Activated CD8-positive, alpha-beta memory T cell treated with anti-CD3 and anti-CD28 coated beads, Interleukin-2, amount 50 U/mL, for 24 hours (primary cell): ENCODE results near the gene FER.

ENCODE experiments used
- DNase-seq: peaks from one replicate; pipeline ENCODE4 v3.0.0-alpha.2; 2020; ENCODE audit errors: extremely low read depth

The FER gene

GRCh38 chr5:109177227-109177626 is 429.5 kb downstream of the FER start:
- no peak for DNase-seq

DNA sequence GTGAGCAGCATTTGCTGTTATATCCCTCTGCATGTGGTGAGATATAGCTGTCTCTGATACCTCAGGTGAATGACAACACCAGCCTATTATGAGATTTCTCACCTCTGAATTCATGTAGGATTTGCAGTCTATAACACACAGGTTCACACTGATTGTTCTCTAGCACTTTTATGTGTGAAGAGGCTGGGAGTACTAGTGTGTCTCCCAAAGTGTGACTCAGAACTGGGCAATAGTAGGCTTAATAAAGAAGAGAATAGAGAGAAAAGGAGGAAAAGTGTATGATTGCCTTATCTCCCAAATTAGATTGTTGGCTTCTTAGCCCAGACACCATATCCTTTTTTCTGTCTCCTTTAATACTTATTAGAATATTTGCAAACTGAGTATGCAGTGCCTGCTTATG is 430.1 kb downstream of the FER start:
- no peak for DNase-seq

- no peak for DNase-seq
Measured at GRCh38 chr5:109180668-109181067, 433.0 kb downstream of the FER start.

- no peak for DNase-seq
Measured at GRCh38 chr5:109186759-109187158, 439.1 kb downstream of the FER start.

- no peak for DNase-seq
Measured at GRCh38 chr5:109191153-109191558, 443.5 kb downstream of the FER start.

DNA sequence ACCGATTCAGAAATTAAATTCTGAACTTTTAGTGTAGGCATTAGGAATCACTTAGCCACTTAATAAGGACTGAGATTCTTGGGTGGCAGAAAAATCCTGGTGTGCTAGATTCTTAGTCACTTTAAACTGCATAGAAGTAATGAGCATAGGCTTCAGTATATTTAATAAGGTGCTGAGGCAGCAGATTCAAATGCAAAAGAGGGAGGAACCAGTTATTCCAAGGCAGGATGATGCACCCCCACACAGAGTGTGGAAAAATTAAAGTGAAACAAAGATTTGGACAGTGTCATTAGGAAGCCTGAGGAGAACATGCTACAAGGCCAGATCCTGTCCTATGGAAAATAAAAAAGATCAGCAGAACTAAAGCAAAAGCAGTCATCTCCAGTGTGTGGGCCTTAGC is 444.3 kb downstream of the FER start:
- no peak for DNase-seq

DNA sequence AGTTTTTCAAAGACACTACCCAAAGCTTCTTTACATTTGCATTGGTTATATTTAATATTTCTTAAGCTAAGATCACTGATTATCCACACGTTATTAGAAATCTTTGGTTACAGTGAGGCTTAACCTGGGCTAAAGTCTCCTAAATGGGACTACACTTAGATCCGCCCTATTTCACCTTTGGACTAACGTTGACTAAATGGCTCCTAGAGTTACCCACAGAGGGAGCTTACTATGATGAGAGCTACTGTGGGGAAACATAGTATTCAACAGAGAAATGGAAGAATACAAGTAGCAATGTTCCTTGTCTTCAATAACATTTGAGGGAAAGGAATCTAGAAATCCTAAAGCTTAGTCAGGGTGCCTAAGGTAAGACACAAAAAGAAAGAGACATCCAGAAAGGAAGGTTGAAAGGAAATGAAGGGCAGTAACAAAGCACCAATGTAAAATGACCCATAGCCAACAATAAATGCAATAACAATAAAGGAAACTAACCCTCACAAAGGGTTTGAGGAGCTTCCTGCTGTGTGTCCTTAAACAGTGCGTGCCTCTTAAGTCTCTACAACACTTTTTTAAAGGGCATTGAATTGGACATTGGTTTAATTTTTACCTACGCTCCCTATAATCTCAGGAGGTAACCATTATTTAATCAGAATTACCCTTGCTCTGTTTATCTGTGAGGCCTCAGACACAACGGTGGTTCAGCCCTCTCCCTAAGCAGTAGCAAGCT is 445.0 kb downstream of the FER start:
- DNase-seq: no peak

DNA sequence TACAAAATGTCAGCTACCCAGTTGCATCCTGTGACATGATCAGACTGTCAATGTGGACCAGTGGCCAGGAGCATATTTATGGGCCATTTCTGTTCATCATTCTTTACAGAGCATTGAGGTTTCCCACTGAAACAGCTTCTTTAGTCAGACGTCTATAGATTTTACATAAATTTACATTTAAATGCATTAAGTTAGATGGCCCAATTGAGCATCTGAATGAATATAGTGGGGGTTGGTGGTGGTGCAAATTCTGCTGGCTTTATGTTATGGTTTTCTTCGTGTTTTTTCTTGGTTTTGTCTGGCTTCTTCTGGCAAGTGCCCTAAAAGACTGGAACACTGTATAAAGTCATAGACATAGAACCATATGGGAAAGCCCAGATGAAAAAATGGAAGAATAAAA is 448.0 kb downstream of the FER start:
- no peak for DNase-seq

- no peak for DNase-seq
Measured at GRCh38 chr5:109196087-109196822, 448.6 kb downstream of the FER start.

- DNase-seq: no peak
Measured at GRCh38 chr5:109196823-109197160, 449.1 kb downstream of the FER start.

DNA sequence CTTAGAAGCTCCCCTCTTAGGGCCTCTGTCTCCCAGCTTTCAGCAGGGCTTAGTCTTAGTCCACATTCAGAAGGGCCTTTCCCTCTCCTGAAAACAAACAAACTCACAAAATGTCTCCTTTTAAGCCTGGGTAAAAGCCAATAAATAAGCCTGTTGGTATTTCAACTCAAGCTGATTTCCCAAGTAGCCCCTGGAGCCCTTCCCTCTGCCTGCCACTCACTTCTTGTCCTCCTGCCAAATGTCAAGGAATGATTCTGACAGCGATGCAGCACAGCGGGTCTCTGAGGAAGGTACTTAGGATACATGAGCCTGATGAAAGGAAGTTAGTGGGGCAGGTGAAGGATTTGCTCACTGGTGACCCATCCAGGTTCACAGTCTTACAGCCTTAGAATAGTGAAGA is 451.6 kb downstream of the FER start:
- DNase-seq: no peak

GRCh38 chr5:109199799-109200620 is 452.3 kb downstream of the FER start:
- no peak for DNase-seq

GRCh38 chr5:109215040-109215439 is 467.3 kb downstream of the FER start:
- no peak for DNase-seq

- no peak for DNase-seq
Measured at GRCh38 chr5:109218818-109219217, 471.1 kb downstream of the FER start.

DNA sequence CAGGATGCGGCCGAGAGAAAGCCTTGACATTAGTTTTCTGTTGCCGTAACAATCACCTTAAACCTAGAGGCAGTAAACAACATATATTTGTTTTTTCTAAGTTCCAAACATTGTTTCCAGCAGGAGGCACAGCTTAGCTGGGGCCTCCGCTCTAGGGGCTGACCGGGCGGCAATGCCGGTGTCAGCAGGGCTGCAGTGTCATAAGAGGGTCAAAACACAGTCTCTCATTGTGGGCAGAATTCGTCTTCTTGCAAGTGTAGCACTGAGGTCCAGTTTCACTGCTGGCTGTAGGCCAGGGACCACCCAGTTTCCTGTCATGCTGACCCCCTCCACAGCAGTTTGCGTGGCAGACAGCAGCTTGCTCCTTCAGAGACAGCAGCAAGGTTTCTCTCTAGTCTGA is 475.8 kb downstream of the FER start:
- no peak for DNase-seq

DNA sequence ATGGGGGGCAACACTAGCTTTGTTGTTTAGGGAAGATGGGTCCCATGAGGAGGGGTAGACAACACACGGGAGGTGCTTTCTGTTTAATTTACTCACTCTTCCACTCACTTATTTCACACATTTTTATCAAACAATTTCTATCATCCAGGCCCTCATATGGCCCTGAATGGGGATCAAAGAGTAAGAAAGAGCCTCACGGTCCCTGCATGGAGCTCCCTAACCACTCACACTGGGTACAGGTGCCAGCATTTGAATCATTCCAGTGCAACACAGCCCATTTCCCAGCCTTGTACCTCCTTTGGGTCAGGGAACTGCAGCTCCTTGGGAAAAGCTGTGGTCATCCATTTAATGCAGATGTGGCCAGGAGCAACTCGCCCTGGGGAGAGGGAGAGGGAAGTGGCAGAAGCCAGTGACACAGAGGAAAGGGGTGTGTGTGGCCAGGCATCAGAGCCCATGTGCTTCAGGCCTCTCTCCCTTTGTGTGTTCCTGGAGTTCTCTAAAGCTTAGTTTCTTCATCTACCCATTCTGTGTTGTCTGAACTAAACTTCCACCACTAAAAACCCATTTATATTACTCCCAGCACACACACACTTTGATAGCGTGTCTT is 476.7 kb downstream of the FER start:
- no peak for DNase-seq

DNA sequence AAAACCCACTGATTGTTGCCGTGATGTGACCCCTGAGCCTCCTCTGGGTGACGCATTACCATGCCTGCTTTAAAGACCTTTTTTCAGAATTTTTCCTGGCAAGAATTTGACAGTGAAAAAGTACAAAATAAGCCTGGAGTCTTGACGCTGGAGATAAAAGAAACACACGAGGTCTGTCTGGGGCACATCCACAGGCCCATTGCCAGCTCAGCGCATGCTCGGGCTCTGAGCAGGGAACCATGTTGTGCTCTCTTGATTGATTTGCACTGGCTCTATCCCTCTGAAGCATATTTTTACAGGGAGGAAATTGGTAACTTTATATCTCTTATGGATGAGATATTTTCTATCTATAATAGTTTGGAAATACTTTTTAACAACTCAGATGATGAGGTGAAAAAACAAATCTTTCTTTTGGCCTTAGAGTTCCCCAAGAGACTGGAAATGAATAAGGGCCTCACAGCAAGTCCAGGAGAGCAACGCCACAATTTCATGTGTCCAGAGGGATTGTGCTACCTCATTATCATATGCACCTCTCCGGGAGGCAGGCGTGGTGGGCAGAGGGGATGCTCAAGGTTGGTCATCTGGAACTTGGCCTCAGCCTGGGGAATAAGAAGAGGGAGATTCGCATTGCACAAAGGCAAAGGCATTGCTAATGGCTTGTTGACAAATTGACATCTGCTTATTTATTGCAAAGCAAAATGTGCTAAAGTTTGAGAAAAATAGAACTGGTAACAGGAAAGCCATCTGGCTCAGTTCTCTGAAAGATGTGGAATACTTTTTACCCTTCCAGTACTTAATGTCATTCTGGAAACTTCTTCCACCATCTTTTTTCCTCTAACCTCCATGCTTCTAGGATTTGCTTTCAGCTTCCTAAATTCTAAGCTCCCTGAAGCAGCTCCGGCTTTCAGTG is 478.3 kb downstream of the FER start:
- DNase-seq: no peak

DNA sequence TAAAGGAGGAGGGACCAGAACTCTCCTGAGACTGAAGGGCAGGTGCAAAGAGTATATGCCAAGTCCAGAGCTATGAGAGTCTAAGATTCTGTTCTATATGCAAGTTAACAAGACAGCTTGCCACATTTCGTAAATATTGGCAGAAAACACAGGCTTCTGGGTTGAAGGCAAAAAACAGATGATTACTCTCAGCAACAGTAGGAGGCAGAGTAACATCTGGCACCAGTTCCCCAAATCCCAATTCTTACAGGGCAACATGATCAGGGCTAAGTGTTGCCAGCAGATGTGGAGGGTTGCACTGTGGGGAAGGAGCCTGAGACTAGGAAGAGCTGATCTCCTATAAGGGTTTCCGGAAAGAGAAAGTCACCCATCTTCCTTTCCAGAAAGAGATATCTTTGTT is 482.7 kb downstream of the FER start:
- no peak for DNase-seq

- no peak for DNase-seq
Measured at GRCh38 chr5:109231331-109231730, 483.6 kb downstream of the FER start.

GRCh38 chr5:109234381-109234780 is 486.7 kb downstream of the FER start:
- no peak for DNase-seq

- no peak for DNase-seq
Measured at GRCh38 chr5:109239456-109239855, 491.8 kb downstream of the FER start.
